SK-N-SH (cell line): ENCODE data around the gene KEL. TPM values are rescaled to one million over a fixed set of nuclear protein-coding genes. Genes with fewer than 3 reads are reported as not detected.

Experiments
- CTCF ChIA-PET: fragments of 300-600, 350-600 bp; formaldehyde crosslinking; extraction: SDS; loops from one replicate; lab custom pipeline; 2021; lab: Yijun Ruan, JAX
- POLR2A ChIA-PET: fragments of 350-600 bp; sonication (Branson Sonifier 250); formaldehyde crosslinking; extraction: SDS; loops from one replicate; lab custom pipeline; 2020; ENCODE audit warnings: antibody characterized with exemption, inconsistent platforms; lab: Yijun Ruan, JAX
- DNase-seq: peaks from one replicate; pipeline ENCODE4 v3.0.0; 2012
- H2AFZ ChIP-seq: fragments of 200-600 bp; sonication (generic); 2 replicates; pipeline ENCODE4 v1.8.1; 2016; ENCODE audit warnings: antibody characterized with exemption, mild to moderate bottlenecking, low read depth
- H3F3A ChIP-seq: fragments of 200-600 bp; sonication (generic); replicated peaks from 2 replicates; pipeline ENCODE3; 2016; ENCODE audit warnings: antibody characterized with exemption, mild to moderate bottlenecking; ENCODE audit not compliant: insufficient read depth
- H3K27ac ChIP-seq, 2 experiments: fragments of 200-500 bp in 1 of 2; fragments of 200-600 bp in 1 of 2; sonication (Bioruptor generic) in 1 of 2; sonication (generic), shearing (Covaris generic) in 1 of 2; 2 replicates each; pipeline versions ENCODE4 v1.5.1 to v1.6.1; 2014 to 2016; ENCODE audit warnings: low read depth in 2 of 2, inconsistent platforms in 1 of 2, low read length in 1 of 2, mild to moderate bottlenecking in 1 of 2, mixed read lengths in 1 of 2
- H3K27me3 ChIP-seq: fragments of 200-600 bp; sonication (generic), shearing (Covaris generic); 2 replicates; pipeline ENCODE4 v1.6.1; 2016; ENCODE audit warnings: mixed run types; ENCODE audit not compliant: insufficient read depth
- H3K36me3 ChIP-seq, 2 experiments: fragments of 200-500 bp in 1 of 2; fragments of 200-600 bp in 1 of 2; sonication (Bioruptor generic) in 1 of 2; sonication (generic) in 1 of 2; replicated peaks in 1 of 2; 2 replicates each; pipeline versions ENCODE3 to v1.5.1; 2014 to 2016; ENCODE audit warnings: low read length in 1 of 2, mild to moderate bottlenecking in 1 of 2; ENCODE audit not compliant: insufficient read depth in 2 of 2, control insufficient read depth in 1 of 2
- H3K4me1 ChIP-seq, 2 experiments: fragments of 200-500 bp in 1 of 2; fragments of 200-600 bp in 1 of 2; sonication (Bioruptor generic) in 1 of 2; sonication (generic), shearing (Covaris generic) in 1 of 2; 2 replicates each; pipeline versions ENCODE4 v1.5.1 to v1.6.1; 2014 to 2016; ENCODE audit warnings: low read depth in 1 of 2, low read length in 1 of 2, mixed run types in 1 of 2; ENCODE audit not compliant: insufficient read depth in 2 of 2, control insufficient read depth in 1 of 2
- H3K4me2 ChIP-seq: fragments of 200-600 bp; sonication (generic), shearing (Covaris generic); 2 replicates; pipeline ENCODE4 v1.6.1; 2017; ENCODE audit warnings: mixed run types
- H3K4me3 ChIP-seq, 2 experiments: fragments of 200-500 bp in 1 of 2; fragments of 200-600 bp in 1 of 2; sonication (Bioruptor generic) in 1 of 2; sonication (generic), shearing (Covaris generic) in 1 of 2; 2 replicates each; pipeline versions ENCODE4 v1.5.1 to v1.8.1; 2014 to 2016; ENCODE audit warnings: low read depth in 2 of 2, inconsistent platforms in 1 of 2, low read length in 1 of 2, mild to moderate bottlenecking in 1 of 2, mixed read lengths in 1 of 2, moderate library complexity in 1 of 2
- H3K79me2 ChIP-seq: fragments of 200-600 bp; sonication (generic); 2 replicates; pipeline ENCODE4 v1.8.1; 2017; ENCODE audit warnings: mild to moderate bottlenecking; ENCODE audit not compliant: insufficient read depth
- H3K9ac ChIP-seq: fragments of 200-600 bp; sonication (generic); 2 replicates; pipeline ENCODE4 v1.6.1; 2017; ENCODE audit warnings: mixed run types
- H3K9me2 ChIP-seq: fragments of 200-600 bp; sonication (generic); 2 replicates; pipeline ENCODE4 v1.6.1; 2017; ENCODE audit warnings: mixed run types
- H3K9me3 ChIP-seq: fragments of 200-600 bp; sonication (generic); 2 replicates; pipeline ENCODE4 v1.6.1; 2017; ENCODE audit warnings: mixed run types, mild to moderate bottlenecking, moderate library complexity
- H4K20me1 ChIP-seq: fragments of 200-600 bp; sonication (generic); 2 replicates; pipeline ENCODE4 v1.6.1; 2017; ENCODE audit warnings: mild to moderate bottlenecking, mixed run types; ENCODE audit not compliant: insufficient read depth
- EP300 ChIP-seq, 2 experiments: IDR thresholded peaks; 2 replicates each; pipeline versions ENCODE4 v1.4.0 to v1.6.1; 2012; ENCODE audit warnings: borderline replicate concordance in 1 of 2, low read depth in 1 of 2, low read length in 1 of 2
- EZH2phosphoT487 ChIP-seq: fragments of 200-600 bp; sonication (generic); IDR thresholded peaks from 2 replicates; pipeline ENCODE4 v1.6.1; 2017; ENCODE audit warnings: low read depth, mixed run types, mild to moderate bottlenecking, antibody characterized with exemption, moderate library complexity, borderline replicate concordance
- FOSL2 ChIP-seq: IDR thresholded peaks from 2 replicates; pipeline ENCODE4 v1.4.0; 2012; ENCODE audit warnings: low read depth, mild to moderate bottlenecking, moderate library complexity, borderline replicate concordance
- FOXJ3 ChIP-seq: sonication (generic); formaldehyde crosslinking; IDR thresholded peaks from 2 replicates; pipeline ENCODE4 v1.5.1; 2020; ENCODE audit warnings: mild to moderate bottlenecking, missing genetic modification reagents
- FOXM1 ChIP-seq: IDR thresholded peaks from 2 replicates; pipeline ENCODE4 v1.4.0; 2012; ENCODE audit warnings: low read depth, mild to moderate bottlenecking
- GATA2 ChIP-seq: sonication (generic); formaldehyde crosslinking; IDR thresholded peaks from 2 replicates; pipeline ENCODE4 v1.5.0; 2020; ENCODE audit warnings: mild to moderate bottlenecking, missing genetic modification reagents
- JUND ChIP-seq: IDR thresholded peaks from 2 replicates; pipeline ENCODE4 v1.4.0; 2012
- MEF2A ChIP-seq: IDR thresholded peaks from 2 replicates; pipeline ENCODE4 v1.4.0; 2012; ENCODE audit warnings: low read depth, borderline replicate concordance
- MXI1 ChIP-seq: IDR thresholded peaks from 2 replicates; pipeline ENCODE4 v1.6.1; 2012; ENCODE audit warnings: mild to moderate bottlenecking, low read depth, low read length, improper control_type of control experiment
- NFIC ChIP-seq: IDR thresholded peaks from 2 replicates; pipeline ENCODE4 v1.4.0; 2012; ENCODE audit warnings: borderline replicate concordance
- NRF1 ChIP-seq: IDR thresholded peaks from 2 replicates; pipeline ENCODE4 v1.6.1; 2012; ENCODE audit warnings: low read depth, mild to moderate bottlenecking, low read length
- RXRA ChIP-seq: IDR thresholded peaks from 2 replicates; pipeline ENCODE4 v1.4.0; 2012; ENCODE audit warnings: low read depth, mild to moderate bottlenecking, borderline replicate concordance
- SIN3A ChIP-seq: IDR thresholded peaks from 2 replicates; pipeline ENCODE4 v1.6.1; 2012; ENCODE audit warnings: low read depth, mild to moderate bottlenecking, low read length, moderate library complexity, borderline replicate concordance
- TAF1 ChIP-seq: IDR thresholded peaks from 2 replicates; pipeline ENCODE4 v1.6.1; 2012; ENCODE audit warnings: low read depth, mild to moderate bottlenecking, low read length, moderate library complexity, borderline replicate concordance
- TEAD4 ChIP-seq: IDR thresholded peaks from 2 replicates; pipeline ENCODE4 v1.4.0; 2012; ENCODE audit warnings: mild to moderate bottlenecking, borderline replicate concordance; ENCODE audit not compliant: insufficient read depth
- WGBS: methylation state at CpG from one replicate; pipeline ENCODE4 v1.1.6; 2017; ENCODE audit warnings: low lambda C conversion rate; 5-methylcytosine and 5-hydroxymethylcytosine counted together
- polyA plus RNA-seq, 3 experiments: library from polyadenylated mRNA; depleted of rRNA; stranded (reverse); fragments of >200 nt; gene quantifications; 2 replicates each; pipeline ENCODE4 v1.2.3, GENCODE V29; 2012
- TF ChIP-seq, protein P1 (sequence below): IDR thresholded peaks from 2 replicates; pipeline ENCODE4 v1.6.1; 2012; ENCODE audit warnings: mild to moderate bottlenecking, low read depth, low read length, moderate library complexity
- TF ChIP-seq, protein P2 (sequence below): IDR thresholded peaks from 2 replicates; pipeline ENCODE4; 2012
- TF ChIP-seq, protein P3 (sequence below): fragments of 150-350 bp; IDR thresholded peaks from 2 replicates; pipeline ENCODE4 v1.6.1; 2016; ENCODE audit warnings: mild to moderate bottlenecking, low read depth, low read length
- TF ChIP-seq, protein P4 (sequence below): fragments of 150-350 bp; IDR thresholded peaks from 2 replicates; pipeline ENCODE4 v1.6.1; 2017; ENCODE audit warnings: antibody characterized with exemption, low read length, low read depth, borderline replicate concordance

KEL gene
- polyA plus RNA-seq, 1 of the 3 experiments (the other 2 are of a cell fraction), result 0.05 TPM

DNA sequence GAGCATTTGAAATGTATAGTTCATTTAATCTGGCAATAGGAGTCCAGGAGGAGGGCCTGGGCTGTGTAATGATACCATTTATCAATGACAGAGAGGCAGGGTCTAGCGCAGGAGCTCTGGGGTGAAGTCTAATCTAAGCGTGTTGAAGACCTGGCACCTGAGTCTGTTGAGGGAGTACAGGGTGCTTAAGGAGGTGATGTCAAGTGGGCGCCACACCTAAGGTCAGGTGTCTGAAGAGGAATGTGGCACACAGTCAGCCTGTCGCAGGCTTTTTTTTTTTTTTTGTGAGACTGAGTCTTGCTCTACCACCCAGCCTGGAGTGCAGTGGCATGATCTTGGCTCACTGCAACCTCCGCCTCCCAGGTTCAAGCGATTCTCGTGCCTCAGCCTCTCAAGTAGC is 20.6 kb downstream of the KEL start:
- POLR2A ChIA-PET, result no interaction called here
- no peak for DNase-seq
- H3F3A ChIP-seq, result no peaks in the 10 kb centered on the region
- H3K9me2 ChIP-seq, result no peaks in the 10 kb centered on the region
- H3K79me2 ChIP-seq, result no peaks in the 10 kb centered on the region
- no peak overlapping the region for H3K4me3 ChIP-seq
- H3K36me3 ChIP-seq, result no peaks in the 10 kb centered on the region
- H3K27ac ChIP-seq, result no peak overlapping the region
- TF ChIP-seq FOXM1 (no peak), FOXJ3 (CRISPR knock-in tag) (no peak), JUND (no peak), FOSL2 (no peak), NFIC (no peak), TEAD4 (no peak), MXI1 (no peak), RXRA (no peak), SIN3A (no peak), EP300 (IDR thresholded peaks at IDR 0.05; ENCODE audit: borderline replicate concordance in 1 of 2, low read depth in 1 of 2, low read length in 1 of 2) (no peak), MEF2A (no peak), EZH2phosphoT487 (no peak), TAF1 (no peak), GATA2 (CRISPR knock-in tag) (no peak), NRF1 (no peak)
- TF ChIP-seq, protein P1, sequence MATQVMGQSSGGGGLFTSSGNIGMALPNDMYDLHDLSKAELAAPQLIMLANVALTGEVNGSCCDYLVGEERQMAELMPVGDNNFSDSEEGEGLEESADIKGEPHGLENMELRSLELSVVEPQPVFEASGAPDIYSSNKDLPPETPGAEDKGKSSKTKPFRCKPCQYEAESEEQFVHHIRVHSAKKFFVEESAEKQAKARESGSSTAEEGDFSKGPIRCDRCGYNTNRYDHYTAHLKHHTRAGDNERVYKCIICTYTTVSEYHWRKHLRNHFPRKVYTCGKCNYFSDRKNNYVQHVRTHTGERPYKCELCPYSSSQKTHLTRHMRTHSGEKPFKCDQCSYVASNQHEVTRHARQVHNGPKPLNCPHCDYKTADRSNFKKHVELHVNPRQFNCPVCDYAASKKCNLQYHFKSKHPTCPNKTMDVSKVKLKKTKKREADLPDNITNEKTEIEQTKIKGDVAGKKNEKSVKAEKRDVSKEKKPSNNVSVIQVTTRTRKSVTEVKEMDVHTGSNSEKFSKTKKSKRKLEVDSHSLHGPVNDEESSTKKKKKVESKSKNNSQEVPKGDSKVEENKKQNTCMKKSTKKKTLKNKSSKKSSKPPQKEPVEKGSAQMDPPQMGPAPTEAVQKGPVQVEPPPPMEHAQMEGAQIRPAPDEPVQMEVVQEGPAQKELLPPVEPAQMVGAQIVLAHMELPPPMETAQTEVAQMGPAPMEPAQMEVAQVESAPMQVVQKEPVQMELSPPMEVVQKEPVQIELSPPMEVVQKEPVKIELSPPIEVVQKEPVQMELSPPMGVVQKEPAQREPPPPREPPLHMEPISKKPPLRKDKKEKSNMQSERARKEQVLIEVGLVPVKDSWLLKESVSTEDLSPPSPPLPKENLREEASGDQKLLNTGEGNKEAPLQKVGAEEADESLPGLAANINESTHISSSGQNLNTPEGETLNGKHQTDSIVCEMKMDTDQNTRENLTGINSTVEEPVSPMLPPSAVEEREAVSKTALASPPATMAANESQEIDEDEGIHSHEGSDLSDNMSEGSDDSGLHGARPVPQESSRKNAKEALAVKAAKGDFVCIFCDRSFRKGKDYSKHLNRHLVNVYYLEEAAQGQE, result no peak
- TF ChIP-seq, protein P2, sequence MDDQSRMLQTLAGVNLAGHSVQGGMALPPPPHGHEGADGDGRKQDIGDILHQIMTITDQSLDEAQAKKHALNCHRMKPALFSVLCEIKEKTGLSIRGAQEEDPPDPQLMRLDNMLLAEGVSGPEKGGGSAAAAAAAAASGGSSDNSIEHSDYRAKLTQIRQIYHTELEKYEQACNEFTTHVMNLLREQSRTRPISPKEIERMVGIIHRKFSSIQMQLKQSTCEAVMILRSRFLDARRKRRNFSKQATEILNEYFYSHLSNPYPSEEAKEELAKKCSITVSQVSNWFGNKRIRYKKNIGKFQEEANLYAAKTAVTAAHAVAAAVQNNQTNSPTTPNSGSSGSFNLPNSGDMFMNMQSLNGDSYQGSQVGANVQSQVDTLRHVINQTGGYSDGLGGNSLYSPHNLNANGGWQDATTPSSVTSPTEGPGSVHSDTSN, result no peak
- TF ChIP-seq, protein P3, sequence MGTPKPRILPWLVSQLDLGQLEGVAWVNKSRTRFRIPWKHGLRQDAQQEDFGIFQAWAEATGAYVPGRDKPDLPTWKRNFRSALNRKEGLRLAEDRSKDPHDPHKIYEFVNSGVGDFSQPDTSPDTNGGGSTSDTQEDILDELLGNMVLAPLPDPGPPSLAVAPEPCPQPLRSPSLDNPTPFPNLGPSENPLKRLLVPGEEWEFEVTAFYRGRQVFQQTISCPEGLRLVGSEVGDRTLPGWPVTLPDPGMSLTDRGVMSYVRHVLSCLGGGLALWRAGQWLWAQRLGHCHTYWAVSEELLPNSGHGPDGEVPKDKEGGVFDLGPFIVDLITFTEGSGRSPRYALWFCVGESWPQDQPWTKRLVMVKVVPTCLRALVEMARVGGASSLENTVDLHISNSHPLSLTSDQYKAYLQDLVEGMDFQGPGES, result no peak
- TF ChIP-seq, protein P4, sequence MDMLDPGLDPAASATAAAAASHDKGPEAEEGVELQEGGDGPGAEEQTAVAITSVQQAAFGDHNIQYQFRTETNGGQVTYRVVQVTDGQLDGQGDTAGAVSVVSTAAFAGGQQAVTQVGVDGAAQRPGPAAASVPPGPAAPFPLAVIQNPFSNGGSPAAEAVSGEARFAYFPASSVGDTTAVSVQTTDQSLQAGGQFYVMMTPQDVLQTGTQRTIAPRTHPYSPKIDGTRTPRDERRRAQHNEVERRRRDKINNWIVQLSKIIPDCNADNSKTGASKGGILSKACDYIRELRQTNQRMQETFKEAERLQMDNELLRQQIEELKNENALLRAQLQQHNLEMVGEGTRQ, result no peak
- WGBS, result 32% methylated on average over 7 of the region's 7 CpGs
- H4K20me1 ChIP-seq, result no peaks in the 10 kb centered on the region
- H2AFZ ChIP-seq, result no peak overlapping the region
- no peak overlapping the region for H3K4me2 ChIP-seq
- H3K9ac ChIP-seq, result no peak overlapping the region
- no peaks in the 10 kb centered on the region for H3K9me3 ChIP-seq
- CTCF ChIA-PET, result no interaction called here
- peaks cover 36% of the 10 kb centered on the region for H3K27me3 ChIP-seq
- H3K4me1 ChIP-seq, result peaks cover 0 to 10% of the 10 kb centered on the region in 2 experiments; a peak in 2 of 4 replicates
